H1 (cell line): ENCODE data around the gene SPOPL. TPM values are rescaled to one million over a fixed set of nuclear protein-coding genes. Genes with fewer than 3 reads are reported as not detected.

Experiments
- BCL11A ChIP-seq, 2 experiments: IDR thresholded peaks; one replicate each; pipeline ENCODE4 v1.6.1; 2011; ENCODE audit warnings: low read depth in 2 of 2, low read length in 2 of 2, mild to moderate bottlenecking in 2 of 2
- BRCA1 ChIP-seq: IDR thresholded peaks from 2 replicates; pipeline ENCODE4 v1.6.1; 2012; ENCODE audit warnings: low read depth, low read length, improper control_type of control experiment
- CBX8 ChIP-seq: fragments of 300-800, 300-1000 bp; sonication (generic); IDR thresholded peaks from 2 replicates; pipeline ENCODE4 v1.7.1; 2016; ENCODE audit warnings: low read depth, low read length, borderline replicate concordance
- FOSL1 ChIP-seq: IDR thresholded peaks from 2 replicates; pipeline ENCODE4 v1.6.1; 2011; ENCODE audit warnings: mild to moderate bottlenecking, low read depth, low read length, moderate library complexity; ENCODE audit not compliant: insufficient read depth
- KDM1A ChIP-seq: fragments of 200-600, 300-600 bp; sonication (generic); IDR thresholded peaks from 2 replicates; pipeline ENCODE4 v1.7.1; 2016; ENCODE audit warnings: mild to moderate bottlenecking, low read length, borderline replicate concordance
- polyA plus RNA-seq, 7 experiments: library from polyadenylated mRNA; depleted of rRNA in 3 of 7; stranded (reverse) in 5 of 7; unstranded in 2 of 7; fragments of >200 nt in 5 of 7; fragments of 200-250 nt in 2 of 7; gene quantifications; 1 replicate in 5 of 7; 2 replicates in 1 of 7; 4 replicates in 1 of 7; pipeline versions ENCODE4 v1.2.1 to v1.2.3, GENCODE V29; 2011 to 2013; ENCODE audit warnings: missing spikeins in 2 of 7, mixed read lengths in 2 of 7
- total RNA-seq: library from RNA; stranded (reverse); fragmentation: NEBNext Ultra II Directional; extraction: Animal tissue kit (Norgen Biotek cat#: 25700); gene quantifications from 2 replicates; pipeline ENCODE4 v1.2.1, GENCODE V29; 2021

SPOPL gene
- total and polyA plus RNA-seq, 2 of the 8 experiments (the other 6 are each of a cell fraction or from before 2014, with no cell fraction given), result 1.9 to 14.5 TPM

DNA sequence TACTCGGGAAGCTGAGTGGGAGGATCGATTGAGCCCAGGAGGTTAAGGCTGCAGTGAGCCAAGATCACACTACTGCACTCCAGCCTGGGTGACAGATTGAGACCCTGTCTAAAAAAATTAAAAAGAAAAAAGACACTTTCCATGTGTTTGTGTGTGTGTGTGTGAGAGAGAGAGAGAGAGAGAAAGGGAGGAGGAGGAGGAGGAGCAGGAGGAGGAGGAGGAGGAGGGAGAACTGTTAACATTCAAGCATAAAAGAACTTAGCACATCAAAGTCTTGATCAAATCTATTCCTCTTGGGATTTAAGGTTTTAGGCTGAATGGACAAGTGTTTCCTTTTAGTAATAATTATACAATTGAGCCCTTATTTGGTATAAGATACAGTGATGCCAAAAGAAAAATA, 75.5 kb downstream of the SPOPL start (continued):
- TF ChIP-seq FOSL1, result no peak
- TF ChIP-seq BRCA1, result no peak
- TF ChIP-seq BCL11A (IDR thresholded peaks at IDR 0.05; ENCODE audit: low read depth in 2 of 2, low read length in 2 of 2), result no peak
- no peak for TF ChIP-seq KDM1A
- TF ChIP-seq CBX8, result no peak
